Fibroblast of skin of left quadriceps (primary cell): Measurements from ENCODE around the gene MAB21L4.
A peak's percentile ranks its signal among the peaks of the same experiment; 100 is the strongest.
"Not testable (repeated sequence)": the region's sequence is repeated elsewhere in the genome, so short reads cannot be mapped to it uniquely, and the experiment has no call there.

Experiments
- DNase-seq, 2 experiments: peaks; one replicate each; pipeline ENCODE4 v3.0.0-alpha.2; 2013; ENCODE audit warnings: low read depth in 2 of 2

MAB21L4 gene

DNA sequence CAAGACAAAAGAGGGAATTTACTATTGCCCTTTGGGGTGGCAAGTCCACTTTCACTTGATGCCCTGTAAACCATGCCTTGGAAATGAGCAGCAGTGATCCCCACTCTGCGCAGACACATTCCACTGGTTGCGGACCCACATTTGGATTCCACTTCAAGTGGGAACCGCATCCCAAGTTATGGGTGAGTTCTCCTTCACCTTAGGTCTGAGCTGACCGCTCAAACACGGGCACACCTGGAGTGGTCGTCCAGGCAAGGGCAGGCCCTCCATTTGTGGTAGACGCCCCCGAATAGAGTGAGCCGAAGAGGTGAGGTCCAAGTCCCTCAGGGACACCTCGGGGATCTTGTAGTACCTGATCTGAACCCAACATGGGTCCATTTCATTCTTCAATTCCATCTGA is 37.1 kb downstream of the MAB21L4 start:
- DNase-seq: no peak

DNA sequence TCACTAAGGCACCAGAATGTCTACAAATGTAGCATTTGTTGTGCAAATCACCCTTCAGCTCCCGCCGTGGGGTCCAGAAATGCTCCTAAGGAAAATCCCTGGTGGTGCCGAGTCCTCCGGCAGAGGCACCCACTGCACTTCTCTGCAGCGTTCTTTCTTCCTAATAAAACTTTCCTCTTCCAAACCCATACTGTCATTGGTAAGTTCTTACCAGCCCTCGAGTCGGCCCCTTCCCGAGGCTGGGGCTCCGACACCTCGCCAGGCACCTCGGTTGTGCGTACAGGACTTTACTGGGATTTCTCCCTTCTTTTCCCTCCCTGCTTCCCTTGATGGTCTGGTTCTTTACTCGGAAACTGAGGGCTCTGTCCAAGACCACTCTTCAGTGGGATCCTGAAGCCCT is 37.6 kb downstream of the MAB21L4 start:
- no peak for DNase-seq

DNA sequence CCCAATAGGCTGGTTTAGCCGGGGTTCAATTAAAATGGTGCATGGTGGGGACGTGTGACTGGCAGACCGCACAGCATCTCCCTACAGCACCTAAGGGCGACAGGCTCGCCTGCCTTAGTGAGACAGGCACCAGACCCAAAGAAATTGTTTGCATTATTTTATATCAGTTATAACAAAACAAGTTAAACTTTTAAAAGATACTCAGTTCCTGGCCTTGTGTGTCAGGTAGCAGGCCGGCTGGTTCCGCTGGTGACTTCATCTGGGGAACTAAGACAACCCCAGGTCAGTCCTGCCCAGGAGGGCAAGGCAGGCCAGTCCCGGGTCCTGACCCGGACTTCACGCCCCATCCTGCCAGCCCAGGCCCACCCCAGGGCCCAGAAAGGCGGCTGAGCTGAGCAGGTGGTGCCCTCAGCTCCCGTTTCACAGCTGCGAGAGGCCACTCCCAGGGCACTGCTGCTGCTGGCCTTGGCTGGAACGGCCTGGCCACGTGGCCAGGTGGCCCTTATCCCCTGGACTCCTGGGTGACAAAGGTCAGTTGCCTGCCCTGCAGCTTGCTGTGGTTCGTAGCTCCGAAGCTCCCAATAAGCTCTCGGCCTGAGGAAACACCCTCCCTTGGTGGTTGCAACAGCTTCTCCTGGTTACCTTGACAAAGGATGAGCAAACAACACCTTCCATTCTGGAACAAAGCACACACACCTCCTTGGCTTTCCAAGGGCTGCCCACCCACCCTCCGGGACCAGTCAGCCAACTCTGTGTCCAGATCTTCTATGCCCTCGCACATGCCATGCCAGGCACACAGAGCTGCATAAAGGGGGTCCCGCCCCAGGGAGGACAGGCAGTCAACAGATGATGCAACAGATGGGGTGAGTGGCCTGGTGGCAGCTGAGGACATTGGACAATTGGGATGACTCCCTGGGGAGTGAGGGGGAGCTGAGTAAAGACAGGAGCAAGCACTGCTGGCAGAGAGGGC is 38.6 kb downstream of the MAB21L4 start:
- DNase-seq: no peak

DNA sequence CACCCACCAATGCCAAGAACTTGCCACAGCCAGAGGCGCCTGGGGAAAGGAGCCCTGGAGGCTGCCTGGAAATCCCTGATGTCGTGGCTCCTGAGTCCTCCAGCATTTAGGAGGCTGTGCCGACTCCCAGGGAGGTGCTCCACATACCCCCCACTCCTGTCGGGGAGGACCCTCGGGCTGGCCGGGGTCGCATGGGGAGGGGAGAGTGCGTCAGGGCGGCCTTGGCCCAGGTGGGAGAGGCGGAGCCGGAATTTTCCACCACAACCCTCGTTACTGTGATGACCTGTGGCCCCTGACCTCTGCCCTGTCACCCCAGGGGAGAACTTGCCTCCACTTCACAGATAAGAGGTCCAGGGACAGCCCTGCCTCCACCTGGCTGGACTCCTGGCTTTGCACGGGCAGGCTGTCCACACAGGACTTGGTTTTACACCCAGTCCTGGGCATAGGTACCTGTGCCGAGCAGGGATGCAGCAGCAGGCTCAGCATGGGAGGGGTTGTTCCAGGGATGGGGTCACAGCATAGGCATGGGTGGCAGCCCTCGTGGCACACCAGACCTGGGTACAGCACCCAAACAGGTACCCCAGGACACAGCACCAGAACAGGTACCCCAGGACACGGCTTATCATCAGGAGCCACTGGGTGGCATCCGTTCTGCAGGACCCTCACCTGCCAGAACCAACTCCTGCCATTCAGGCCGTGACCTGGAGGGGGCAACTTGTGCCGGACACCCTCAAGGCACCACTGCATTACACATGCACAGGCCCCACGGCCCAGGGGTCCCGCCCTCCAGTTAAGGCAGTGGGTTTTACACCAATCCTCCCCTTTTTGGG is 39.6 kb downstream of the MAB21L4 start:
- DNase-seq: no peak

DNA sequence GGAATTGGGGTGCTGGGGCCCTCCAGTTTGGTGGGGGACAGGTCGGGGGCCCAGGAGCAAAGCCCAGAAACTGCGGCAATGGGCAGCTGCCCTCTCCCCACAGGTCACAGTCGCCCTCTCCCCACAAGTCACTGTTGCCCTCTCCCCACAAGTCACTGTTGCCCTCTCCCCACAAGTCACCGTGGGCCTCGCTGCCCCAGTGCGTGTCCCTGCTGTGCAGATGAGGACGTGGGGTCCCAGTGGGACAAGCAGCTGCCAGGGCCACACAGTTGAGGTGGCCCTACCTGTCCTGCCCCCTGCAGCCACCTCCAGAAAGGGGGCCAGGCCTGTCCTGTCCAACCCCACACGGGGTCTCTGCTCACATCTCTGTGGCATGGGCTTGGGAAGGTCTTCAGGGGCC is 40.3 kb downstream of the MAB21L4 start:
- DNase-seq: no peak

DNA sequence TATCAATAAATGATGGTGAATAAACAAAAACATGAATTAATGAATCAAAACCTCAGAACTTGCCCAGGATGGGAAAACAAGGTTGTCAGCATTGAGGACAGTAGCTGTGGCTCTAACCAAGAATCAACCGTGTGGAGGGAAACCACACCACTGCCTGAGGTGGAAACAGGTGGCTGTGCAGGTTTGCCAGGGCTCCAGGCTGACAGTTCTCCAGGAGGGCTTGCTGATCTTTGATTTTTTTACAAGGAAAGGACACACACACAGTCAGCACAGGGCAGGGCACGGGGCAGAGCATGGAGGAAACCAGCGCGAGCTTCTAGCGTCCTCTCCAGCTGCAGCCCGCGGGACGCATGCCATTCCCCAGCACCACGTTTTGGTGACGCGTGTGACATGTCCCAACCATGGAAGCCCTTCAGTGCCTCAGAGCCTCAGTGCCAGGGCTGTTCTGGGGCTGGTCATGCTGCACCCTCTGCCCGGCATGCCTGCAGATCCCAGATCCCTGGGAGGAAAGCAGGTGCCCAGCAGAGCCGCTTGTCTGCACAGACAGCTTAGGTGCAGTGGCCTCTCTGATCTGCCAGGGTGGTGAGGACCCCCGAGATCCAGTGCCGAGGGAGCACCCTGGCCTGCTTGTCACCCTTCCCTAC is 43.2 kb downstream of the MAB21L4 start:
- DNase-seq: no peak

DNA sequence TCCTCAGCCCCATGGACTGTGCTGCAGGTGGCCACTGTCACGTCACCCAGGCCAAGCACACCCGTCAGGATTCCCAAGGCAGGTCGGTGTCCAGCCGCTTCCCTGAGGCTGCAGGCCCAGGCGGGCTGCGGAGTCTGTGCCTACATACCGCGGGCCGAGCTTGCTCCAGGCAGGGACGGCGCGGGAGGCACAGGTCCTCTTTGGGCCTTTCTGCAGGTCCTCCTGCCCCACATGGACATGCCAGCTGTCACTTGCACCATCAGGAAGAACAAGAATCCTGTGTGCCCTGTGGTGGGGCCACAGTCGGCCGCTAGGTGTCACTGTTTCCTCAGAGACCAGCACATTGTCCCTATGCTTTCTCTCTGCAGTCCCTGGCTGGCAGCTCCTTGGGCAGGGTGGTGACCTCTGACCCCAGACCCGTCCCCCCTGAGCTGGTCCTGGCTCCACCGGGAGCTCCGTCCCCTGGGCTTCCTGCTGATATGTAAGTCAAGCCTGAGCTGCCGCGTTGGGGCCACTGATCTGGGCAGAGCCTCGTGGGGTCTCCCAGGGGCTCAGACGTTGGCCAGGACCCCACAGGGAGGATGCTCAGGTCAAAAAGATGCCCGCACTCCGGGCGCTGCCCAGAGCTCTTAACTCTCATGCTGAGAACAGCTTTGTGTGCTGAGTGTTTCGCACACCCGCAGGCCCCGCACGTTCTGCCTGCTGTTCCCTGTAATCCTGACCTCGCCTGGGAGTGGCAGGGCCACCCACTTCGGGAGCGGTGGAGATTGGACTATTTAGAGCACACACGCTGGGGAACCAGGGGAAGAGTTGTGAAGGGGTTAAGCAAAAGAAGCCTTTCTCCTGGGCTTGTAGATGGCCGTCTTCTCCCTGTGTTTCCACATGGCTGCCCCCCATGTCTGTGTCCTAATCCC is 44.6 kb downstream of the MAB21L4 start:
- DNase-seq: peak; percentile 32 to 33

DNA sequence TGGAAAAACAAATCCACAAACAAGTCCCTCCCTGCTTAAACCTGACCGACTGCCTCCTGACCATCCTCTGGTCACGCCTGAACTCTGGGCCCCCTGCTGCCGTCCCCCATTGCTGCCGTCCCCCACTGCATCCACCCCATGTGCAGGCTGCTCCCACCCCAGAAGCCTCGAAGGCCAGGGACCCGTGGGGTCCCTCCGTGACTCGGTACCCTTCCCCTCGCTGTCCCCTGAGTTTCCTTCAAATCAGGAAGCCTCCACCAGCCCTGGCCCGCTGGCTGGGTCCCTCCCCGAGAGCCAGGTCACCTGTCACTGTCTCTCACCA is 45.2 kb downstream of the MAB21L4 start:
- DNase-seq: no peak

DNA sequence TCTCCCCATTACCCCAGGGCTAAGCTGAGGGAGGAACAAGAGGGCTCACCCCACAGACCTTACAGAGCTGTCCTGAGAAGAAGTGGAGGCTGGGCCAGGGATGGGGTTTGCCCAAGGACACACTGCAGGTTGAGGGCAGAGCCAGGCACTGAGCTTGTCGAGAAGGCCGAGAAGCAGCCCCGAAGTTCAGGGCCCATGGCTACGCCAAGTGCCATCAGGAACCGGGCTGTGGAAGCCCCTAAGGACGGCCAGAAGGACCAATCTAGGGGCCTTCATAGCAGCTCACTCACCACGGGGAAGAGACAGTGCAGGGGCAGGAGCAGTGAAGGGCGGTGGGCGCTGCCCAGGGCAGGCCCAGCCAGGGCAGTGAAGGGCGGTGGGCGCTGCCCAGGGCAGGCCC is 45.9 kb downstream of the MAB21L4 start:
- DNase-seq: no peak

DNA sequence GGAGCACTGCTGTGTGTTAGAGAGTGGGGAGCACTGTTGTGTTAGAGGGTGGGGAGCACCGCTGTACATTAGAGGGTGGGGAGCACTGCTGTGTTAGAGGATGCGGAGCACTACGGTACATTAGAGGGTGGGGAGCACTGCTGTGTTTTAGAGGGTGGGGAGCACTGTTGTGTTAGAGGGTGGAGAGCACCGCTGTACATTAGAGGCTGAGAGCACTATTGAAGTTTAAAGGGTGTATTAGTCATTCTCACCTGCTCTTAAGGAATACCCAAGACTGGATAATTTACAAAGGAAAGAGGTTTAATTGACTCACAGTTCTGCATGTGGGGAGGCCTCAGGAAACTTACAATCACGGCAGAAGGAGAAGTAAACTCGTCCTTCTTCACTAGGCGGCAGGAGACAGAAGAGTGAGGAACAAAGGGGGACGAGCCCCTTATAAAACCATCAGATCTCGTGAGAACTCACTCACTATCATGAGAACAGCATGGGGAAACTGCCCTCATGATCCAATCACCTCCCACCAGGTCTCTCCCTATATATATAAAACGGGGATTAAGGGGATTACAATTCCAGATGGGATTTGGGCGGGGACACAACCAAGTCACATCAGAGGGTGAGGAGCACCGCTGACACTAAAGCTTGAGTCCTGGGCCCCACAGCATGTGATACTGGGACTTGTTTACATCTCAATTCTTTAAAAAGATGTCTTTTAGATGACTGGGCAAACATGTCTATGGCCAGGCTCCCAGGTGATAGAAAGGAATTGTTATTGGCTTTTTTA is 46.9 kb downstream of the MAB21L4 start:
- DNase-seq: no peak

DNA sequence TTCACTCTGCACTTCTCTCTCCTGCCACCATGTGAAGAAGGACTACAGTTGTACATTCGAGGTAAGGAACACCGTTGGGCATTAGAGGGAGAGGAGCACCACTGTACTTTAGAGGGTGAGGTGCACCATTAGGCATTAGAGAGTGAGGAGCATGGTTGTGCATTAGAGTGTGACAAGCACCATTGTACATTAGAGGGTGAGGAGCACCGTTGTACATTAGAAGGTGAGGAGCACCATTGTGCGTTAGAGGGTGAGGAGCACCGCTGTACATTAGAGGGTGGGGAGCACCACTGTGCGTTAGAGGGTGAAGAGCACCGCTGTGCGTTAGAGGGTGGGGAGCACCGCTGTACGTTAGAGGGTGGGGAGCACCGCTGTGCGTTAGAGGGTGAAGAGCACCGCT is 48.1 kb downstream of the MAB21L4 start:
- DNase-seq: no peak

DNA sequence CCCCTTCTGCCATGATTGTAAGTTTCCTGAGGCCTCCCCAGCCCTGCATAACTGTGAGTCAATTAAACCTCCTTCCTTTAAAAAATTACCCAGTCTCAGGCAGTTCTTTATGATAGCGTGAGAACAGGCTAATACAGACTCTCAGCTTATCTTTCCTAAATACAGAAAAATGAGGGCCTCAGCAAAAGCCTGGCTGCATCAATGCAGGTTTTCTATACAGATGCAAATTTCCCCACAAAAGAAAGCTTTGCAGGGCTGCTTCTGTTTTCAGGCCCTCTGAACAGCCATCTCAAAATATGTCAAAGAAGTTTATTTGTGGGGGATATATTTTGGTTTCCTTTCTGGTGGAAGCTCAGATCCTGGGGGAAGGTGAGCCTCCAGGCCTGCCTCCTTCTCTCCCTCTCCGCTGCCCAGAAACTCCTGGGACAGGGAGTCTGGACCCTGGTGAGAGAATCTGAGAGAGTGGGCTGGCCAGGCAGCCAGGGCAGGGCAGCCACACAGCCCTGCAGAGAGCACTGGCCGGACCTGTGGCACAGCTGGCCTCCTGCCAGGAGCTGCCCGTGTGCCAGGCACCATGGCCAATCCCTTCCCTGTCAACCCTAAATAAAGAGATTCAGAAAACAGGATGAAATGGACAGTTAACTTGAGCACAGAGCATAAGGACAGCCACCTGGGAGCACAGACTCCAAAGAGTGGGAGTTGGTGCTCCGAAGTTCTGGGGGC is 48.9 kb downstream of the MAB21L4 start:
- no peak for DNase-seq

DNA sequence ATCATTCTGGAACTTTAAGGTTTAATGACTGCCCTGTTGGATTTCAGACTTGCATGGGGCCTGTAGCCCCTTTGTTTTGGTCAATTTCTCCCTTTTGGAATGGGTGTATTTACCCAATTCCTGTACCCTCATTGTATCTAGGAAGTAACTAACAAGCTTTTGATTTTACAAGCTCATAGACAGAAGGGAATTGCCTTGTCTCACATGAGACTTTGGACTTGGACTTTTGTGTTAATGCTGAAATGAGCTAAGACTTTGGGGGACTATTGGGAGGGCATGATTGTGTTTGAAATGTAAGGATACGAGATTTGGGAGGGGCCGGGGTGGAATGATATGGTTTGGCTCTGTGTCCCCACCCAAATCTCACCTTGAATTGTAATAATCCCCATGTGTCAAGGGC is 49.6 kb downstream of the MAB21L4 start:
- DNase-seq: not testable (repeated sequence)

DNA sequence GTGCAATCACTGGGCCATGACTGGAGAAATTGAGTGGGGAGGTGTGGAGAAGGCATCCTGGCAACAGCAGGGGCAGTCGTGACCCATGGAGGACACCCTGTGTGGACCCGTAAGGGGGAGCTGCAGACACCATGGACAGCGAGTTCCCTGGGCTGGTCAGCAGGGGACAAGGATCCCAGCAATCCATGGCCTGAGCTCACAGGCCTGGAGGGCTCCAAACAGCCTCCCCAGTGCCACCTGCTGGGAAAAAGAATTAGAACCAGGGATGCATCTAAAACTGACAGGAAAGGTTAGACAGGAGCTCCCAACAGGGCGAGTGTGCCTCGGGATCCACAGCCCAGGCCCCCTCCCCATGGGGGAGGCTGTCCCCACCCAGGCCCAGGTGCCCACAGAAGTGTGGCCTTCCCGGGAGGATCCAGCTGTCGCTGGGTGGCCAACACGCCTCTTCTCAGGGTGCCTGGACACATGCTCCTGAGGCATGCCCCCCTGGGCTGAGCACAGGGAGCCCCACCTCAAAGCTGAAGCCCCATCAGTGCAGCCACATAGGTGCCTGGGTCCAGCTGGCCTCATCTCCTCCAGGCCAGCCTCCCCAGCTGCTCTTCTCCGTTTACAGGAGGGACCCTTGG is 55.4 kb downstream of the MAB21L4 start:
- DNase-seq: peak in 1 of 2 experiments; percentile 8

DNA sequence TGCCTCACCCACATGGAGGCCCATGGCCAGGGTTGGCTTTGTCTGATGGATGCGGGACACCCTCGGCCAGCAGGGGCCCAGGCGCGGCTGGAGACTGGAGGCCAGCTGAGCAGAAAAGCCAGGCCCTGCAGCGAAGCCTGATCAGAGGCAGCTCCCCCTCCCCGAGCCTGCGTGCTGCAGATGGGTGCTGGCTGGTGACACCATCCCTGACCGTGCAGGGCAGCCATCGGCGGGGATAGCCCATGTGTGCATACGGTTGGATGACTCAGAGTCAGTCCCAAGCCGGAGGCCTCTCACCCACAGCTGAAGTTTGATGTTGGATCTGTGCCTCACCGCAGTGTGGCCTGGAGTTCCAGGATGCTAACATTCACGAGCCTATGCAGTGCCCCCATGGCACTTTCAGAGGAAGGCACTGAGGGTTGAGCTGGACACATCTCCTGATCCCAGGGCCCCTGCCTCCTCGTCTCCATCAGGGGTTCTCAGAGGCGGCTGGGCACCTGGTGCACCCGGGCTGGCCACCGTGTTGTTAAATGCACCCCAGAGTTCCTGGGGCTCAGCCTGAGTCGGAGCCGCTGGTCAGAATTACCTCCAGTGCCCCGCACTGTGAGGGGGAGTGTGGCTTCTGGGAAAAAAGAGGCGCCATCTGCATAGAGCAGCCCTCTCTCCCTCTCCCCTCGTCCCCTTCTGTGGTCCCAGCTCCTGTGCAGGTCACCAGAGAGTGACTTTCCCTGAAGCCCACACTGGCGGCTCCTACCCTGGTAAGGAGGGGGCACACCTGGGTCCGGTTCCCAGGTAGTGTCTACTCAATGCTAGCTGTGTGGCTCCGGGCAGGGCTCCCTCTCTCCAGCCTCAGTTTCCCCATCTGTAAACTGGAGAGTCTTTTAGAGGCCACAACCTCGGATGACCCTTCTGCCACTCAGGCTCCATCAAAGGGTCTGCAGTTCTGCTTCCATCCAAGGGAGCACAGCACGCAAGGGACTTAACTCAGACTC is 56.5 kb downstream of the MAB21L4 start:
- no peak for DNase-seq

DNA sequence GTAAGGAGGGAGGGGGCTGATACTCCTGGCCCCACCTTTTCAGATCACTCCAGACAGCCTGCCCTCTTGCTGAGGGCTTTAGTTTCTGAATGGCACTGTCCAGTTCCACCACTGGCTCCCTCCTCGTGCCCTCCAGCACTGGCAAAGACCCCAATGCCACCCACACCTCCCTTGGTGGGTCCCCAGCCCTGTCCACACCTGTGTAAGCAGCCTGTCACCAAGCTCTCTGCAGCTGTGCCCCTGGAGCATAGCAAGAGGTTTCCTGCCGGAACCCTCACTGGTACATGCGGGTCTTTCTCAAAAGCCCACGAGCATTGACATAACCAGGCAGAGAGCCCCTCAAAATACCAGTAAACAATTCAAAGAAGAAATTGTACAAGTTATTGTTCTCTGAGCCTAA is 58.3 kb downstream of the MAB21L4 start:
- no peak for DNase-seq

DNA sequence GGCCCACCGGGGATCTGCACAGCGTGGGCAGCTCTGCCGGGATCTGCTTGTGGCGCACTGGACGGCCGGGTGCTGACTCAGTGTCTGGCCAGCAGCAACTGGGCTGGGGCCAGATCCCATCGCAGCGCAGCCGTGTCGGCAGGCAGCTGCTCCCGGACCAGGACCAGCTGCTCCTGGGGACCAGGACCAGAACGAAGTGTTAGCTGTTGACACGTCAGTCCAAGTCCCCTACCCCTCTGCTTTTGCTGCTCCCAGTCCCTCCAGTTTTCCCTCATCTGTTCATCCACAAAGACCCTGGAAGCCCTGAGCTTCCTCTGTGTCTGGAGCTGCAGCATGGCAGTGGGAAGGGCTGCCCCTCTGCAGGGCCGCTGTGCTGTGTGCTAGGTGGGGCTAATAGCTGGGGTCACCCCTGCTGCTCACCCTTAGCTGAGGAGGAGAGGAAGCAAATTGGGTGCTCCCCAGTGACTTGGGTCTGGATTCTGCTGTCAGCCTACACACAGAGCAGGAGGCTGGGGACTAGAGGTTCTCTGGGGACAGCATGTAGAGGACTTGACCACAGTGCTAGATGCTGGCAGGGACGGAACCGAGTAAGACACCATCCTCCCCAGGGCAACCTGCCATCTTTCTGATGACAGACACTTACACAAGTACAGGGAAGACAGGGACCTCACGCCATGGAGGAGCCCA is 59.0 kb downstream of the MAB21L4 start:
- DNase-seq: no peak
